Glomerular endothelial cell (primary cell): ENCODE results near the gene TMEM151B. TPM values are rescaled to one million over a fixed set of nuclear protein-coding genes. Genes with fewer than 3 reads are reported as not detected.
"Not testable (repeated sequence)": the region's sequence is repeated elsewhere in the genome, so short reads cannot be mapped to it uniquely, and the experiment has no call there.

Experiments
- DNase-seq: peaks from one replicate; pipeline ENCODE4 v3.0.0-alpha.2; 2011; ENCODE audit warnings: low read depth, low spot score; ENCODE audit errors: extremely low read depth
- total RNA-seq: library from RNA; depleted of rRNA; stranded (reverse); fragments of >200 nt; gene quantifications from 2 replicates; pipeline ENCODE4 v1.2.3, GENCODE V29; 2015

TMEM151B gene
- total RNA-seq = not detected in 2 replicates

DNA sequence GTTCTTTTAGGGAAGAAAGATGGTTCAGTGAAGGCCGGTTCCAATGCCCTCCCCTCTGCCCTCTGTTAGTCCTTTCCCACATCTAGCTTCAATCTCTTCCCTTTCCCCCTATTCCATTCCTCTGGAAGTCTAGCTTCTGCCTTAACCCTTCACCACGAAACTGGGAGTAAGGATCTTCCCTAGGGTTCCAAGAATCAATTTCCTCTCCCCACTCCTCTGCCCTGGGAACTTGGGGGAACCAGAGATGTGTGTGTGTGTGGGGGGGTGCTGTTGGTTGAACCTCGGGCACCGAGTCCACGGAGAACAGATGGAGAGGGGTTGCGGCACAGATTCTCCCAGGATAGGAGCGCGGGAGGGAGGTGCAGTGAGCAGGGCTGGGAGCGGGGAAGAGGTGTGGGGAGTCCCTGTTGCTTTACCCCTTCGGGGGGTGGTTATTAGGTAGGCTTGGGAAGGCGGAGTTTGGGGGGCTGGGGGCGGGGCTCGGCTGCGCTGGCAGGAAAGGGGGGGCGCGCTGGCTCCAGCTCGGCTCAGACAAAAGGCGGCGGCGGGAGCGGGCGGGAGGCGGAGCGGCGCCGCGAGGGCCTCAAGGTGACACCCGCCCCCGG, at the start of gene TMEM151B:
Gene TMEM151B, plus strand, starts transcription at position 530 of the 605 bp plus-strand sequence. CDS start 293 bp downstream, outside the sequence.
- DNase-seq = no peak

DNA sequence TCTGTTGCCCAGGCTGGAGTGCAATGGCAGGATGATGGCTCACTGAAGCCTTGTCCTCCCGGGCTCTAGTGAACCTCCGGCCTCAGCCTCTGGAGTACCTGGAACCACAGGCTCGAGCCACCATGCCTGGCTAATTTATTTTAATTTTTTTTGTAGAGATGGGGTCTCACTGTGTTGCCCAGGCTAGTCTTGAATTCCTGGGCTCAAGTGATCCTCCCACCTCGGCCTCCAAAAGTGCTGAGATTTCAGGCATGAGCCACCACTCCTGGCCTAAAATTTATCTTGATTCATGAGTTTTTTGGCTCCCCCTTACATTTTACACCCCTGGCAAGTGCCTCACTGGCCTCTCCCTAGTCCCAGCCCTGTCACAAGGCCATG, 49.3 kb upstream of the TMEM151B start:
- DNase-seq = no peak

DNA sequence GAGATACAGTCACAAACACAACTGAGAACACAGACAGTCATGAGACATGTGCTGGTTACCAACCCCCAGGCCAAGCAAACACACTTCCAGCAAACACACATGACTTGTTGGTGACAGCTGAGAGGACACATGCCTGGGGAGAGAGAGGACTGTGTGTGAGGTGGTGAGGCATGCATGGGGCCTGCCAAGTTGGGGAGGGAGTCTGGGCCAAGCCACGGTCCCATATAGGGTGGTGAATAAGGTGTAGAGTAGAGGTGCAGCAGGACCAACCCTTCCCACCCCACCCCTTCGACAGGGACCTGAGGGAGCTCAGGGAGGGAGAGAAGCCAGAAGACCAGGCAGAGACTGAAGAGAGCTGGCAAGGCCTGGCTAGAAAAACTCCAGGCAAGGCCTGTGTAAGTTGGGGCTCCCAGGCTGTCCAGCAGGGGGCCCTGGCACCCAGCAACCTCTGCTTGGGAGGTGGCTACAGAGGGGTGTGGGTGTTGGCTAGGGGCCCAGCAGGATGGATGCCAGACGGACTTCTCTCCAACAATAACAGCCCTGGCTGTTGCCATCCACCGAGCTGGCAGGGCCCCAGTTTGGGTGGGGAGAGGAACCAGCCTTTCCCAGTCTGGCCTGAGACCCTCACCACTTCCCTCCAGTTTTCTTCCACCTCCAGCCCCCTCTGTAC, 48.8 kb upstream of the TMEM151B start:
- DNase-seq = peak; percentile 54

DNA sequence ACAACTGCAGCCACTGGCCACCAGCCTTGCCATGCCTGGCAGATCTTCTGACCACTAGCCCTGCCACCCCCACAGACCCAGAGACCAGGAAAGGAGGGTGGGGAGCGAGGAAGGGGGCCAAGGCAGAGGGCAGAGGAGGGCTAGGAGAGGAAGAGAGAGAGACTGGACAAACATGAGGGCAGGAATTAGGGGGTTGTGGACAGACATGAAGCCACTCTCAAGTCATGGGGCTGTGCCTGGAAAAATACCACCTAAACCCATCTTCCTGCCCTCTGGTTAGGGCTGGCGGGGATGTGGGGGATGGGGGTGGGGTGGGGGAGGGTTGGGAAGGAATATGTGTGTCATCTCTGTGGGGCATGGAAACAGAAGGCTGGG, 48.3 kb upstream of the TMEM151B start:
- no peak for DNase-seq

DNA sequence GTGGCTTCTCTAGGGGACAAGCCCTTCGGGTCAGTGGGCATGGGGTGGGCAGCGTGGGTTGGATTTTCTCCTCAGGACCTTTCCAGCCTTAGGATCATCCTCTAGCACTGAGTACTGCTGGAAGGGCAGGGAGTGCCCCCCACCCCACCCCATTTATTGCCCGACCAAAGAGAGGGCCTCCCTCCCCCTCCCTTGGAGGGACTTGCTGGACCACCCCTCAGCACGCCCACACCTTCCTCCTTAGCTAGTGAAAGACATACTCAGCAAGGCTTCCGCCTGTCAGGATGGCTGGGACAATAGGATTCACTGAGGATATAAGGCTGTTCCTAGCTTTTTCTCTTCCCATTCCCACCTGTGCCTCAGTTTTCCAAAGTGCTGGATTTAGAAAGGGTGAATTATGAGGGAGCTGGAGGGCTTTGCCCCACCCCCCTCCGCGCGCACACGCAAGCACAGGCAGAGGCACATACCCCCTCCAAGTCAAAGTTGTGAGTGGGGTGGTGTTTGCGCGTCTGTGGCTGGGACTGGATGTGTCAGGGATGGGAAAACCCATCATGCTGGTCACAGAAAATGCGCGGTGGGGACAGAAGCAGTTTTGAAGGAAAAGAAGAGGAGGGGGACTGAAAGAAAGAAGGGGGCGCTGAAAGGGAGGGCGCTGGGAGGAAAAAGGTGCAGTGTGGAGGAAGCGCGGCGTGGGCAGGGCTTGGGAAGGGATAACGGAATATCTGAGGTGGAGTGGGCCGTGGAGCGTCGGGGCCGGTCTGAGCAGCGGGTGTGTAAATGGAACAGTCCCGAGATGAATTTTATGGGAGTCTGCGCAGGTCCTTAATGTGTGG, 47.5 kb upstream of the TMEM151B start:
- DNase-seq = no peak

DNA sequence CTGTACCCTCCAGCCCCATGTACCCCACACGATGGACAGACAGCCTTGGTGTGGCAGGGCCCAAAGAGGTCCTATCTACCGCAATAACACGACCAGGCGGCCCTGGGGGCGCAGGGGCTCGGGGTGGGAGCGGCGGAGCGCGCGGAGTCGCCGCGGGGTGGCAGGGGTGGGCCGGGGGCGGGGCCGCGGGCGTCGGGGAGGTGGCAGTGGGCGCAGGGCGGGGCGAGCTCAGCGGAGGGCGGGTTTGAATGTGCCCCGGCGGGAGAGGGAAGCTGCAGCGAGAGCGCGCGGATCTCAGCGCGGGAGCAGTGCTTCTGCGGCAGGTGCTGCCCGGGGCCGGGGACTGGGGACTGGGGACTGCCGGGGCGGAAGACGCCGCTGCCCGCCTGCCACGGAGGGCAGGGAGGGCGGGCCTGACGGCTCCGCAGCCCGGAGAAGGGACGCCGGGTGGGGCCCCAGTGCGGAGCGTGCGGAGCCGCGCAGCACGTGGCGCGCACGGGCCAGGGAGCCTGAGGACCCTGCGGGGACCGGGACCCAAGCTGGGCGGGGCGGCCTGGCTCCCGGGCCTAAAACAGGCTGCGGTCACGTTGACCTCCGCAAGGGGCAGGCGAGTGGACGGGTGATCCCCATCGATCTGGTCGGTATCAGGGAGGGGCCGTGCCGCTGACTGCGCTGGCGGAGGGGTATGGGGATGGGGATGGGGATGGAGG, 46.8 kb upstream of the TMEM151B start, which contains the start of gene SLC29A1:
Gene SLC29A1, plus strand, starts transcription at position 277 of the 710 bp plus-strand sequence. CDS start 3,719 bp downstream, outside the sequence.
- no peak for DNase-seq

DNA sequence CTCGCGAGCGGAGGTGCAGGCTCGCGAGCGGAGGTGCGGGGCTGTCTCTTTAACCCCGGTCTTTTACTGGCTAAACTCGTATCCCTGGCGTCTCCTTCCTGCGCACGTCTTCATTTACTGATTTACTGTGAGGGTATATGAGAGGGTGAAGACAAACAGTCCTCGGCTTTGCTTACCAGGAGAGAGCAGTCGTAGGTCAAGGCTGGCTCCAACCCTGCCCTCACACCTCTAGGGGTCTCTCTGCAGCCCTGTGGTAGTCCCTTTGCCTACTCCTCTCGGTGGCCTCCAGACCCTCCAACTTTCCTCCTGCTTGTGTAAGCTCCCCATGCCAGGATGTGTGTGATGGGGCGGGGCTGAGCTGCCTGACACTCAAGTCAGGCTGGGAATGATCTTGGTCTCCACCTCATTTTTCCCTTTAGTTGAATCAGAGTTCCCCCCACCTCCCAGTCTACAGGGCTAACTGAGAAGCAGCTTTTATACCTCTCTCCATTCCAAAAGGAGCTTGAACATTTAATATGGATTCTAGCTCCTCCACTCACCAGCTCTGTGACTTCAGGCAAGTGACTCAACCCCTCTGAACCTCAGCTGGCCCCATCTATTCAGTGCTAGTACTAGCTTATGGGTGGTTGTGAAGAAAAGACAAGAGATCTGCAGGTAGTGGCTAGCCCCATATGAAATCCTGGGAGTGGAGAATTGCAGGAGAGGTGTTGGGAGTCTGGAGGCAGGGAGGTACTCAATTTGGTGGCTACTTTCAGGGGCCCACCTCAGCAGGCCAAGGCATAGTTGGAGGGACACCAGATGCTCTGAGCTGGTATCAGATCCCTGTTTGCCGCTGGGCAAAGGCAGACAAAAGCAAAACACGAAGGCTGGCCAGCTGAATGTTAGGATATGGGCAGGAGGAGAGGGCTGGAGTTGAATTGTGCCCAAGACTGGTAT, 46.0 kb upstream of the TMEM151B start:
- no peak for DNase-seq

DNA sequence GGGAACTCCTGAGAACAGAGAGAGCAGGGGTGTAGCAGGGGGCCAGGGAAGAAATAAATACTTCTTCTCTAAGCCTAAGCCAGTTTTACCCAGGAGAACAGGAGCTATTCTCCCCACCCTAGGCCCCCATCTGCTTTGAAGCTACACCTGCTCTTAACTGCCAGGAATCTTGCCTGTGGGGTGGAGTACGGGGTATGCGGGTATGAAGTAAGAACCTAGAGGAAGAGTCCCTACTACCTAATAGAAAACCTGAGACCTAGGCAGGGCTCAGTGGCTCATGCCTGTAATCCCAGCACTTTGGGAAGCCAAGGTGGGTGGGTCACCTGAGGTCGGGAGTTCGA, 45.3 kb upstream of the TMEM151B start:
- no peak for DNase-seq

DNA sequence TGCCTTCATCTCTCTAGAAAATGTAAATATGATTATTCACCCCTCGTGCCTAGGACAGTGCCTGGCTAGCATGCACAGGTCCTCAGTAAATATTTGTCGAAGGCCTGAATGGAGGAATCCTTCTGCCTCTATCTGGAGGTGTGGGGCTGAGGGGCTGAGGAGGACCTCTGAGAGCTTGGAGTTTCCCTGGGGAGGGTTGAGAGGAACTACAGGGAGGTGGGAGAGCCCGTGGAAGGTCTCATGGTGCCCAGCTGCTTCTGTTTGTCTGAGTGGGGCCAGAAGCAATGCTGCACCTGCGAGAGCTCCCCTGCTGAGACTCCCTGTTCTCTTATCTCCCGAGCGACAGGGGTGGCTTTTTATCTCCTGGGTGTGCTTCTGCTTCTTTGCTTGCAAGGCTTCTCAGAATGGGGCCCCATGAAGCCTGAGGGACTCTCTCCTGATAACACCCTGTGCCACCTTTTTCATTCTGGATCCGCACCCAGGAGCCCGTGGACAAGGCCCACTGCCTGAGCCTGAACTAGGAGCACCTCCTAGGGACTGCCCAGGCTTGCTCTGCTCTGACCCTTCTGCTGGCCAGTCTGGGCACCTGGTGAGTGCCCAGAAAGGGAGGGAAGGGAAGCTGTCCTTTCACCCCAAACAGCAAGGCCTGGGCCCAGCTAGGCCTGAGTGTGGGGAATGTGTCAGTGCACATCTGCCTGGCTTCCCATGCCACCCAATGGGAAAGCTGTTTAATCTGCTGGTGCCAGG, 44.5 kb upstream of the TMEM151B start:
- DNase-seq = no peak

DNA sequence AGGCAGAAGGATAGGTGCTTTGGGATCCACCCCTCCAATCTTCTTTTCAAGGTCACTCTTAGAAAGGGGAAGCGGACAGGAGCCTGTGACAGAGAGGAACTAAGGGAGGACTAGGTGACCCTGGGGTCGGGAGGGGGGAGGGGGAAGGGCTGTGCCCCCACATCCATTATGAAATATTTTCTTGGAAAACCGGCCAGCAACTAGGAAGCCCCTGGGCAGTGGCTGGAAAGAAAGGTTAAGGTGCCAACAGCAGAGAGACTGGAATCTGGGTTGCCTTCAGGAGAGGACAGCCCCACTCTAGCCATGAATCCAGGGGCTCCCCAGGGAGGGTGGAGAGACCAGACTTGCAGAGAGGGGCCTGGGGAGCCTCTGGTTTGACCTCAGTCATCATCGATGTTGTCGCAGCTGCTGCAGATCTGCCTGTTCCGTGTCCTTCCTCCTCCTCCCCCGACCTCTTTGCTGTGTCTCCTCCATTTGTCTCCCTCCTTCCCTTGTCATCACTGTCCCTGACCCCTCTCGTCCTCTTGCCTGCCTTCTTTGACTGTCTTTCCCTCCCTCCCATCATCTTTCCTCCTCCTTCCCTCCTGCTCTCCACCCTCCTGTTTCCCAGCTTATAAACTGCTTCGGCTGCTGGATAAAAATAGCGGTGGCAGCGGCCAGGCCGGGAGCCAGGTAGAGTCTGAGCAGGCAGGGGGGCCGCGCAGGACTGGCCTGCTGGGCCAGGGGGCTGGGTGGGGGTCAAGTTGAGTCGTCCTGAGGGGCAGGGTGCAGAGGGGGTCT, 43.7 kb upstream of the TMEM151B start:
- DNase-seq = no peak

DNA sequence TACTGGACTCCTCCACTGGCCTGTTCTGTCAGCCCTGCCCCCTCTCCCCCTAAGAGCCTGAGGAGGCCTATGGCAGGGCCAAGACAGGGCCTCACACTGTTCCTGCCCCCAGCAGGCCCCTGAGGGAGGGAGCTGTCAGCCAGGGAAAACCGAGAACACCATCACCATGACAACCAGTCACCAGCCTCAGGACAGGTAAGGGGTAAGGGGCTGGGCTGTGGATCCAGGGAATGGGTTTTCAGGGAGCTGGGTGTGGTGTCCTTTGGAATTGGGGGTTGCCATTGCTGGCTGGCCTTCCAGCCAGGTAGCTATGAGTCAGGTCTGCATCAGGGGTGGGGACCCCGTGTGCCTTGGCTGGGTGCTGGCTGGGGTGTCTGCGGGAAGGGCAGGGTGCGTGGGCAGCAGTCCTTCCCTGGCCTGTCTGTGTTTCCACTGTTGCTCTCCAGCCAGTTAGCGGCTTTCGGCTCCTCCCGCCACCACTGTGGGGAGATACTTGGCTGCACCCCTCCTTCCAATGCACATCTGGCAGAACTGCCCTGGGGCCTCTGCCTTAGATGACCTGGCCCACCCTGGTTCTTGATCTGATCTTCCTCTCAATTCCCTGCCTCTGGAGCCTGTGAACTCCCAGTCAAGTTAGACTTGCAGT, 43.0 kb upstream of the TMEM151B start:
- DNase-seq = no peak

DNA sequence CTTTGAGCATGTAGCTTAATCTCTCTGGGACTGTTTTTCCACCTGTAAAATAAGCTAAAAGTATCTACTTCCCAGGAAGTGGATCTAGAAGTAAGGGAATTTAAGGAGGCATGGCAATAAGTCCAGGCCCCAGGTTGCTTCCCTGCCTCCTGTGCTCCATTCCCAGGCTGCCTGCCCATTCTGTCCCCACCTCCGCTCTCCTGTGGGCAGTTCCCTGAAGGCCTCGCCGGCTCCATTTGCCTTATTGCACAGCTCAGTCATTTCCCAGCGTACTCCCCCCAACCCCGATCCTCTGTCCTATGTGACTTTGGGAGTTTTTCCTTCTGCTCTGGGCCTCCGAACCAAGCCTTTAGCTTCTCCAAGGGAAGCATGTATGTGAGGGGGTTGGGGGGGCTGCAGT, 42.2 kb upstream of the TMEM151B start:
- no peak for DNase-seq

DNA sequence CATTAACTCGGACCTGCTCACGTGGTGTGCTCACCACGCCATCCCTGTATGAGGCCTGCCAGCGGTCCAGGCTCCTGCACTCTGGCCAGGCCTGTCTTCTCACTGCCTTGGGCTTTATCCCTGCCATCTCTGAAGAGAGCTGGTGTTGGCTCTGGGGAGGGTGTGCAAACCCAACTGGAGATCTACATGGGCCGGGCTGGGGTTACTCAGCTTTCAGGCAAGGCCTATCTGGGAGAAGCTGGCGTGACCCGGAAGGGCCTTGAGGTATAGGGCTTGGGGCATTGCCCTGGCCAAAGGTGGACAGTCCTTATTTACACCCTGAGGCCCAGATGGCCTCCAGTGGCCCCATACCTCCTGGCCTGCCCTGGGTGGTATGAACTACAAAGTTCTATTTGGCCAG, 41.8 kb upstream of the TMEM151B start:
- DNase-seq = no peak

DNA sequence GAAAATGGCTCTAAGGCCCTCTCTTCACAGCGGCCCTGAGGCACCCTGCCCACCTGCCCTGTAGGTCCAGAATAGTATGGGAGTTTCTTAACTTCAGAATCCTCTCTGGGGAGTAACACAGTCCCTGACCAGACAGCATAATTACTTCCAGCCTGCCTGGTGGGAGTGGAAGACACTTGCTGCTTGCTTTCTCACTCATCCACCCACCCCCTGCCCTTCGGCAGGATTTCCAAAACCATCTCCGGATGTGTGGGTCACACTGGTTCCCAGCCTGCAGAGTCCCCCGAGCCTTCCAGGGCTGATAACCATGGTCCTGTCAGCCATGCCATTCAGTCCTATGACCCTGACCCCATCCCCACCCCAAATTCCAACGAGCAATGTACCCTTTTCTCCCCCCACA, 41.4 kb upstream of the TMEM151B start:
- no peak for DNase-seq

DNA sequence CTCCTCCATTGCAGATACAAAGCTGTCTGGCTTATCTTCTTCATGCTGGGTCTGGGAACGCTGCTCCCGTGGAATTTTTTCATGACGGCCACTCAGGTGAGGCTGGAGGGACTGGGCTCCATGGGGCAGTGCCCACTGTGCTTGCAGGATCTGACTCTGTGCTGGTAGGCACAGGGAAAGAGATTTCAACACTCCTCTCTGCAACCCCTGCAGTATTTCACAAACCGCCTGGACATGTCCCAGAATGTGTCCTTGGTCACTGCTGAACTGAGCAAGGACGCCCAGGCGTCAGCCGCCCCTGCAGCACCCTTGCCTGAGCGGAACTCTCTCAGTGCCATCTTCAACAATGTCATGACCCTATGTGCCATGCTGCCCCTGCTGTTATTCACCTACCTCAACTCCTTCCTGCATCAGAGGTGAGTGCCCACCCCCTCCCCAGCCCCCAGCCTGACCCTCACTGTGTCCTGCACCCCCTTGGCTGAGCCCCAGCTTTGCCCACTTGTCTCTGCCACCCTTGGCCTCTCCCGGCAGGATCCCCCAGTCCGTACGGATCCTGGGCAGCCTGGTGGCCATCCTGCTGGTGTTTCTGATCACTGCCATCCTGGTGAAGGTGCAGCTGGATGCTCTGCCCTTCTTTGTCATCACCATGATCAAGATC, 40.7 kb upstream of the TMEM151B start:
- no peak for DNase-seq

DNA sequence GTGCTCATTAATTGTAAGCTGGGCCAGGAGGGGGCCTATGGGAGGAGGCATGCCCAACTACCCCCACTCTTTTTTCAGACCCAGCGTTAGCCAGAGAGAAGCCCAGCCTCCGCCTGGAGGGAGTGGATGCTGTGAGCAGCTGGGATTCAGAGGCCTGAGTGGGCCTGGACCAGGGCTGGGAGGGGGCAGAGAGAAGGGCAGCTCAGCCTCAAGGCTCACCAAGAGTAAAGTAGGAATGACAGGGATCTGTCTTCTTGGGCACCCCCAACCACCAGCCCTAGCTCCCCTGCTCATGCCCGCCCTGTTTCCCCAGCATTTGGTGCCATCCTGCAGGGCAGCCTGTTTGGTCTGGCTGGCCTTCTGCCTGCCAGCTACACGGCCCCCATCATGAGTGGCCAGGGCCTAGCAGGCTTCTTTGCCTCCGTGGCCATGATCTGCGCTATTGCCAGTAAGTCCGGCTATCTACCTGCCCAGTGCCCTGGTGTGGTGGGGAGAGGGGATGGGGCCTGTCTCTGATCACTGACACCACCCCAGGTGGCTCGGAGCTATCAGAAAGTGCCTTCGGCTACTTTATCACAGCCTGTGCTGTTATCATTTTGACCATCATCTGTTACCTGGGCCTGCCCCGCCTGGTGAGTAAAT, 40.1 kb upstream of the TMEM151B start:
- DNase-seq = no peak

DNA sequence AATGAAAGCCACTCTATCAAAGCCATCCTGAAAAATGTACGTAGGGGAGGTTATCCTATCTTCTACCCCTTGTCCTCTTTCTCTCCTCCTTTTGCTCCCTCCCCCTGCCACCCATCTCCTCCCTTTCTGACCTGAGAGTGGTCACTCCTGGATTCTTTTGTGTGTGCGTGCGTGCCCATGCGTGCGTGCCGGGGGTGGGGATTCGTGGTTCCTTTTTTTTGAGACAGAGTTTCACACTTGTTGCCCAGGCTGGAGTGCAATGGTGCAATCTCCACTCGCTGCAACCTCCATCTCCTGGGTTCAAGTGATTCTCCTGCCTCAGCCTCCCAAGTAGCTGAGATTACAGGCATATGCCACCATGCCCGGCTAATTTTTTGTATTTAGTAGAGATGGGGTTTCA, 38.8 kb upstream of the TMEM151B start:
- not testable (repeated sequence) for DNase-seq
